WTC11 (cell line): Measurements from ENCODE around the gene DMD. TPM values are rescaled to one million over a fixed set of nuclear protein-coding genes. Genes with fewer than 3 reads are reported as not detected.

Experiments used
- ATAC-seq: fragments of 200-7000 bp; cut with Tn5 transposase; 2 replicates; pipeline ENCODE4 v1.10.0; 2021; ENCODE audit warnings: mild to moderate bottlenecking, moderate library complexity
- CTCF ChIA-PET: fragments of 300-600 bp; sonication (Branson Sonifier 250); formaldehyde crosslinking; loops from one replicate; lab custom pipeline; 2021; ENCODE audit warnings: antibody characterized with exemption; lab: Charles Lee
- POLR2A ChIA-PET: fragments of 350-600 bp; sonication (Branson Sonifier 250); formaldehyde crosslinking; loops from one replicate; lab custom pipeline; 2021; ENCODE audit warnings: antibody characterized with exemption; lab: Charles Lee
- DNase-seq: peaks from one replicate; pipeline ENCODE4 v3.0.0; 2021; ENCODE audit warnings: low spot score
- H3K27ac Mint-ChIP-seq: 2 replicates; pipeline ENCODE4 v1.8.0; 2021; ENCODE audit warnings: mixed read lengths
- H3K27me3 Mint-ChIP-seq: 2 replicates; pipeline ENCODE4 v1.8.0; 2021; ENCODE audit warnings: low read depth, mild to moderate bottlenecking, moderate library complexity, mixed read lengths
- H3K36me3 Mint-ChIP-seq: 2 replicates; pipeline ENCODE4 v1.8.0; 2021; ENCODE audit warnings: mixed read lengths
- H3K4me1 Mint-ChIP-seq: 2 replicates; pipeline ENCODE4 v1.8.0; 2022; ENCODE audit warnings: mixed read lengths
- H3K4me3 Mint-ChIP-seq: 2 replicates; pipeline ENCODE4 v1.8.0; 2021; ENCODE audit warnings: mild to moderate bottlenecking, moderate library complexity, mixed read lengths
- H3K9me3 Mint-ChIP-seq: 2 replicates; pipeline ENCODE4 v1.8.0; 2021; ENCODE audit warnings: mixed read lengths
- AR ChIP-seq: fragments of 250-450 bp; sonication (Bioruptor Pico); IDR thresholded peaks from 2 replicates; pipeline ENCODE4 v1.9.0; 2021; ENCODE audit warnings: mild to moderate bottlenecking
- ATF1 ChIP-seq: sonication (generic); formaldehyde crosslinking; IDR thresholded peaks from 2 replicates; pipeline ENCODE4 v1.8.1; 2023; ENCODE audit warnings: mild to moderate bottlenecking, moderate library complexity, missing genetic modification reagents
- ATF3 ChIP-seq: sonication (generic); formaldehyde crosslinking; conservative IDR thresholded peaks from 2 replicates; pipeline ENCODE4 v1.8.1; 2022; ENCODE audit warnings: mild to moderate bottlenecking, missing genetic modification reagents
- CDX4 ChIP-seq: fragments of 250-450 bp; sonication (Bioruptor Pico); IDR thresholded peaks from 2 replicates; pipeline ENCODE4 v1.9.0; 2021; ENCODE audit warnings: moderate library complexity, mild to moderate bottlenecking, inconsistent platforms, borderline replicate concordance
- FOXP1 ChIP-seq: sonication (generic); formaldehyde crosslinking; IDR thresholded peaks from 2 replicates; pipeline ENCODE4 v1.8.0; 2022; ENCODE audit warnings: missing genetic modification reagents, mild to moderate bottlenecking, moderate library complexity, borderline replicate concordance
- FOXP4 ChIP-seq: sonication (generic); formaldehyde crosslinking; IDR thresholded peaks from 2 replicates; pipeline ENCODE4 v1.8.0; 2022; ENCODE audit warnings: mild to moderate bottlenecking, missing genetic modification reagents
- GTF2I ChIP-seq: fragments of 250-450 bp; sonication (Bioruptor Pico); conservative IDR thresholded peaks from 2 replicates; pipeline ENCODE4 v1.4.0; 2021; ENCODE audit warnings: mild to moderate bottlenecking
- KAT7 ChIP-seq: sonication (generic); formaldehyde crosslinking; IDR thresholded peaks from 2 replicates; pipeline ENCODE4 v1.8.1; 2023; ENCODE audit warnings: missing genetic modification reagents, mild to moderate bottlenecking, borderline replicate concordance
- NR1H2 ChIP-seq: sonication (generic); formaldehyde crosslinking; IDR thresholded peaks from 2 replicates; pipeline ENCODE4 v1.9.0; 2021; ENCODE audit warnings: mild to moderate bottlenecking, moderate library complexity, missing genetic modification reagents
- OVOL2 ChIP-seq: fragments of 250-450 bp; sonication (Bioruptor Pico); IDR thresholded peaks from 2 replicates; pipeline ENCODE4 v1.9.0; 2021; ENCODE audit warnings: mild to moderate bottlenecking, borderline replicate concordance
- PRRX2 ChIP-seq: fragments of 250-450 bp; sonication (Bioruptor Pico); IDR thresholded peaks from 2 replicates; pipeline ENCODE4 v1.8.0; 2021; ENCODE audit warnings: mild to moderate bottlenecking
- SMAD3 ChIP-seq: sonication (generic); formaldehyde crosslinking; IDR thresholded peaks from 2 replicates; pipeline ENCODE4 v1.8.0; 2022; ENCODE audit warnings: missing genetic modification reagents, mild to moderate bottlenecking, borderline replicate concordance
- SP1 ChIP-seq: sonication (generic); formaldehyde crosslinking; conservative IDR thresholded peaks from 2 replicates; pipeline ENCODE4 v1.8.1; 2022; ENCODE audit warnings: missing genetic modification reagents
- STAT6 ChIP-seq: sonication (generic); formaldehyde crosslinking; conservative IDR thresholded peaks from 2 replicates; pipeline ENCODE4 v1.8.1; 2023; ENCODE audit warnings: mild to moderate bottlenecking, low read depth, missing genetic modification reagents, moderate library complexity
- TEAD1 ChIP-seq: sonication (generic); formaldehyde crosslinking; IDR thresholded peaks from 2 replicates; pipeline ENCODE4 v1.8.0; 2022; ENCODE audit warnings: mild to moderate bottlenecking, missing genetic modification reagents
- ZNF121 ChIP-seq: sonication (generic); formaldehyde crosslinking; IDR thresholded peaks from 2 replicates; pipeline ENCODE4 v1.8.0; 2023; ENCODE audit warnings: missing genetic modification reagents
- ZNF281 ChIP-seq: sonication (generic); formaldehyde crosslinking; IDR thresholded peaks from 2 replicates; pipeline ENCODE4 v1.8.0; 2023; ENCODE audit warnings: mild to moderate bottlenecking, missing genetic modification reagents
- ZNF416 ChIP-seq: fragments of 250-450 bp; sonication (Bioruptor Pico); IDR thresholded peaks from 2 replicates; pipeline ENCODE4 v1.9.0; 2021; ENCODE audit warnings: mild to moderate bottlenecking, inconsistent platforms
- ZNF423 ChIP-seq: fragments of 250-450 bp; sonication (Bioruptor Pico); IDR thresholded peaks from 2 replicates; pipeline ENCODE4 v2.1.2; 2022; ENCODE audit warnings: mild to moderate bottlenecking, moderate library complexity
- ZNF425 ChIP-seq: fragments of 250-450 bp; sonication (Bioruptor Pico); conservative IDR thresholded peaks from 2 replicates; pipeline ENCODE4 v1.9.0; 2021; ENCODE audit warnings: mild to moderate bottlenecking
- total RNA-seq: library from RNA; stranded (reverse); gene quantifications from 3 replicates; pipeline ENCODE4 v1.2.3, GENCODE V29; 2021

Gene DMD
- total RNA-seq, 1 experiment from 2014 or later = 9.1 TPM

GRCh38 chrX:31440546-31440945, 1770.8 kb downstream of the DMD start:
- TF ChIP-seq ATF3 (CRISPR knock-in tag) (no peak), AR (CRISPR knock-in tag) (no peak), SMAD3 (no peak), FOXP1 (CRISPR knock-in tag) (no peak), ZNF423 (CRISPR knock-in tag) (no peak), ATF1 (CRISPR knock-in tag) (no peak), CDX4 (no peak), TEAD1 (no peak), NR1H2 (CRISPR knock-in tag) (no peak), ZNF416 (CRISPR knock-in tag) (no peak), GTF2I (CRISPR knock-in tag) (no peak), OVOL2 (CRISPR knock-in tag) (no peak), FOXP4 (CRISPR knock-in tag) (no peak), ZNF425 (no peak), SP1 (CRISPR knock-in tag) (no peak), KAT7 (CRISPR knock-in tag) (no peak), STAT6 (CRISPR knock-in tag) (no peak), ZNF121 (CRISPR knock-in tag) (no peak), PRRX2 (CRISPR knock-in tag) (no peak), ZNF281 (no peak)
- ATAC-seq (no peak), DNase-seq (no peak)
- Mint-ChIP-seq H3K4me1 (peaks cover 15% of the 10 kb centered on the region), H3K36me3 (no peaks in the 10 kb centered on the region), H3K27ac (no peak overlapping the region), H3K27me3 (no peaks in the 10 kb centered on the region), H3K4me3 (no peak overlapping the region), H3K9me3 (no peaks in the 10 kb centered on the region)
- ChIA-PET CTCF (no interaction called here), POLR2A (no interaction called here)
